ENCODE measurements around the gene SPRR2E.
"Not testable (repeated sequence)": the region's sequence is repeated elsewhere in the genome, so short reads cannot be mapped to it uniquely, and the experiment has no call there.

Gene SPRR2E

GRCh38 chr1:153094426-153094825, at the start of gene SPRR2E:
SPRR2E (minus strand) TSS chr1:153094526; CDS start chr1:153093751, 775 bp downstream.
- DNase-seq = no peak

- DNase-seq = no peak
Observed at GRCh38 chr1:153141377-153141776, 47.1 kb upstream of the SPRR2E start.

- no peak for DNase-seq
Observed at GRCh38 chr1:153140484-153140883, 46.2 kb upstream of the SPRR2E start.

GRCh38 chr1:153133743-153134142, 39.4 kb upstream of the SPRR2E start:
- DNase-seq = no peak

- DNase-seq = no peak
Observed at GRCh38 chr1:153133267-153133666, 38.9 kb upstream of the SPRR2E start.

- DNase-seq = not testable (repeated sequence)
Observed at GRCh38 chr1:153128688-153129087, 34.4 kb upstream of the SPRR2E start.

GRCh38 chr1:153127296-153127695, 33.0 kb upstream of the SPRR2E start:
- DNase-seq = no peak

GRCh38 chr1:153125536-153125935, 31.2 kb upstream of the SPRR2E start:
- DNase-seq = no peak

GRCh38 chr1:153123793-153124192, 29.5 kb upstream of the SPRR2E start:
- not testable (repeated sequence) for DNase-seq

GRCh38 chr1:153122831-153123421, 28.6 kb upstream of the SPRR2E start:
- DNase-seq = no peak

- no peak for DNase-seq
Observed at GRCh38 chr1:153120945-153121344, 26.6 kb upstream of the SPRR2E start.

- no peak for DNase-seq
Observed at GRCh38 chr1:153119491-153119971, 25.2 kb upstream of the SPRR2E start.

GRCh38 chr1:153115264-153115663, 20.9 kb upstream of the SPRR2E start:
- not testable (repeated sequence) for DNase-seq

- no peak for DNase-seq
Observed at GRCh38 chr1:153113416-153113815, 19.1 kb upstream of the SPRR2E start, which contains the start of gene SPRR2F. SPRR2F (minus strand) TSS chr1:153113516; CDS start chr1:153112733, 783 bp downstream.

- DNase-seq = not testable (repeated sequence)
Observed at GRCh38 chr1:153112454-153112853, 18.1 kb upstream of the SPRR2E start.

GRCh38 chr1:153100245-153100644, 5.9 kb upstream of the SPRR2E start:
- DNase-seq = no peak

GRCh38 chr1:153099461-153100045, 5.2 kb upstream of the SPRR2E start:
- no peak for DNase-seq

- no peak for DNase-seq
Observed at GRCh38 chr1:153095764-153096163, 1.4 kb upstream of the SPRR2E start.

- DNase-seq = no peak
Observed at GRCh38 chr1:153087652-153088051, 6.7 kb downstream of the SPRR2E start.

- no peak for DNase-seq
Observed at GRCh38 chr1:153081736-153082135, 12.6 kb downstream of the SPRR2E start.

GRCh38 chr1:153072806-153073726, 21.3 kb downstream of the SPRR2E start:
- DNase-seq = no peak

GRCh38 chr1:153071511-153071910, 22.8 kb downstream of the SPRR2E start, which contains the start of gene SPRR2B:
SPRR2B (minus strand) TSS chr1:153071611; CDS start chr1:153070839, 772 bp downstream.
- no peak for DNase-seq

- no peak for DNase-seq
Observed at GRCh38 chr1:153070243-153070642, 24.1 kb downstream of the SPRR2E start.

Measured in SIG-M5 (cell line).